ENCODE results near the gene CISD1. TPM values are rescaled to one million over a fixed set of nuclear protein-coding genes. Genes with fewer than 3 reads are reported as not detected.
A peak's percentile ranks its signal among the peaks of the same experiment; 100 is the strongest.

Gene CISD1
- total and polyA plus RNA-seq, 2 of the 4 experiments (the other 2 are of a cell fraction) = 28.2 to 34.6 TPM

GRCh38 chr10:58281092-58281752, 12.3 kb downstream of the CISD1 start:
- Histone ChIP-seq H2BK5ac (ENCODE audit: low read depth, low read length, poor library complexity, severe bottlenecking) (peak overlapping the region; percentile 43), H4K20me1 (ENCODE audit: insufficient read depth, low read length) (no peaks in the 10 kb centered on the region), H3K9me3 (ENCODE audit: control insufficient read depth, insufficient read depth, low read length) (no peaks in the 10 kb centered on the region), H3K4me2 (ENCODE audit: low read depth, low read length) (peak overlapping the region; percentile 1), H3K4me1 (ENCODE audit: control insufficient read depth, insufficient read depth, low read length) (peaks cover 3% of the 10 kb centered on the region), H4K8ac (ENCODE audit: low read depth in 2 of 2, low read length in 2 of 2) (no peak overlapping the region), H3K18ac (ENCODE audit: low read depth, low read length) (peak overlapping the region; percentile 57; the same call in 1 of the 2 replicates), H3K56ac (ENCODE audit: extremely low read depth, insufficient read depth, low read length) (no peak overlapping the region), H2AK9ac (replicated peaks; ENCODE audit: low read depth, low read length, poor library complexity) (no peak overlapping the region), H3K4ac (ENCODE audit: low read depth, low read length) (no peak overlapping the region; the same call in 1 of the 2 replicates), H3K27ac (ENCODE audit: insufficient read depth, low read length) (peak overlapping the region; percentile 20; the same call in 1 of the 2 replicates), H2BK20ac (ENCODE audit: low read depth, low read length) (no peak overlapping the region), H3K9me1 (ENCODE audit: insufficient read depth, low read length) (no peaks in the 10 kb centered on the region; the same call in 1 of the 2 replicates), H3K79me1 (ENCODE audit: low read depth in 1 of 2, low read length in 2 of 2) (peaks cover 5% of the 10 kb centered on the region in 2 experiments; a peak in 2 of 4 replicates), H3K36me3 (ENCODE audit: control insufficient read depth, insufficient read depth, low read length) (peaks cover 6% of the 10 kb centered on the region), H3K27me3 (ENCODE audit: control insufficient read depth, insufficient read depth, low read length) (no peaks in the 10 kb centered on the region), H4K91ac (ENCODE audit: insufficient read depth, low read depth, low read length) (no peak overlapping the region), H3K4me3 (ENCODE audit: insufficient read depth, low read depth, low read length) (no peak overlapping the region), H3K14ac (replicated peaks; ENCODE audit: low read depth, low read length) (peak overlapping the region; percentile 28; the same call in 1 of the 2 replicates), H4K5ac (ENCODE audit: low read depth, low read length) (no peak overlapping the region), H2BK15ac (ENCODE audit: low read depth, low read length) (no peak overlapping the region), H3K9ac (ENCODE audit: low read depth, low read length) (no peak overlapping the region), H2BK120ac (ENCODE audit: low read depth, low read length) (no peak overlapping the region), H2AK5ac (ENCODE audit: low read depth, low read length) (no peak overlapping the region), H2AFZ (replicated peaks; ENCODE audit: low read length, poor library complexity) (no peak overlapping the region), H3K23ac (ENCODE audit: low read depth, low read length) (no peak overlapping the region)
- in situ Hi-C loops (cut with MboI; ENCODE audit: low sequenced_read_pairs) (no loop called here), intact Hi-C loops (cut with micrococcal nuclease) (no loop called here), dilution Hi-C loops (cut with HindIII; ENCODE audit: low sequenced_read_pairs, unreplicated experiment) (no loop called here)
- CTCF ChIA-PET = interaction anchor here (0.5 kb wide), 1 partner anchor 40 kb away, joined by 3 read pairs; no protein-coding TSS in a partner anchor
- WGBS, 2 experiments (ENCODE audit: extremely low coverage in 2 of 2, insufficient read length in 1 of 2) = no CpG with 5 or more reads among the region's 2 CpGs
- TF ChIP-seq MXI1 (IDR thresholded peaks at IDR 0.05; ENCODE audit: borderline replicate concordance, low read depth, low read length) (no peak), RFX5 (IDR thresholded peaks at IDR 0.05; ENCODE audit: low read depth, low read length) (no peak), NFE2L2 (IDR thresholded peaks at IDR 0.05; ENCODE audit: low read depth, low read length) (no peak), MAFK (IDR thresholded peaks at IDR 0.05; ENCODE audit: low read depth, low read length) (no peak), RAD21 (IDR thresholded peaks at IDR 0.05; ENCODE audit: low read length) (no peak), SMC3 (IDR thresholded peaks at IDR 0.05; ENCODE audit: low read depth, low read length) (no peak), CEBPB (IDR thresholded peaks at IDR 0.05; ENCODE audit: low read depth, low read length) (no peak)
- POLR2A ChIA-PET (ENCODE audit: unreplicated experiment) = no interaction called here
- no TSS peak for BruUV-seq (replicated peaks)
- peak; percentile 54 for DNase-seq
- peak; percentile 83 for ATAC-seq (ENCODE audit: low read depth)
